Gastrocnemius medialis (tissue), 4 donors: ENCODE data around the gene TBC1D25.

Source experiments
- POLR2A ChIP-seq, 2 donors: fragments of 450-650 bp; IDR thresholded peaks; one replicate each; pipeline ENCODE4 v1.6.1; 2017; ENCODE audit warnings: antibody characterized with exemption in 2 of 2, mild to moderate bottlenecking in 2 of 2, moderate library complexity in 2 of 2
- TF ChIP-seq, protein P1 (sequence below), 5 experiments: fragments of 450-650 bp in 3 of 5; fragments of 200-600 bp in 2 of 5; sonication (generic) in 2 of 5; IDR thresholded peaks in 4 of 5; conservative IDR thresholded peaks in 1 of 5; 1 replicate in 4 of 5; 2 replicates in 1 of 5; pipeline ENCODE4 v1.5.1; 2016 to 2019; ENCODE audit warnings: antibody characterized with exemption in 5 of 5, mild to moderate bottlenecking in 3 of 5, moderate library complexity in 3 of 5

DNA sequence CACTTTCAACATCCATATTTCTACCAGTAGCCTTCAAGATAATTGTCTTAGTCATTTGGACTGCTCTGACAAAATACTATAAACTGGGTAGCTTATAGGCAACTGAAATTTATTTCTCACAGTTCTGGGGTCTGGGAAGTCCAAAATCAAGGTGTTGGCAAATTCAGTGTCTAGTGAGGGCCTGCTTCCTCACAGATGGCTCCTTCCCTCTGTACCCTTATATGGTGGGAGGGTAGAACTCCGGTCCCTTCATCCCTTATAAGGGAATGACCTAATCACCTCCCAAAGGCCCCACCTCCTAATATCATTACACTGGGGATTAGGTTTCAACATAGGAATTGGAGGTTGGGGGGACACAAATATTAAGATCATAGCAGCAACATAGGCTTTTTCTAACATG, 7.4 kb upstream of the TBC1D25 start:
- TF ChIP-seq, protein P1, sequence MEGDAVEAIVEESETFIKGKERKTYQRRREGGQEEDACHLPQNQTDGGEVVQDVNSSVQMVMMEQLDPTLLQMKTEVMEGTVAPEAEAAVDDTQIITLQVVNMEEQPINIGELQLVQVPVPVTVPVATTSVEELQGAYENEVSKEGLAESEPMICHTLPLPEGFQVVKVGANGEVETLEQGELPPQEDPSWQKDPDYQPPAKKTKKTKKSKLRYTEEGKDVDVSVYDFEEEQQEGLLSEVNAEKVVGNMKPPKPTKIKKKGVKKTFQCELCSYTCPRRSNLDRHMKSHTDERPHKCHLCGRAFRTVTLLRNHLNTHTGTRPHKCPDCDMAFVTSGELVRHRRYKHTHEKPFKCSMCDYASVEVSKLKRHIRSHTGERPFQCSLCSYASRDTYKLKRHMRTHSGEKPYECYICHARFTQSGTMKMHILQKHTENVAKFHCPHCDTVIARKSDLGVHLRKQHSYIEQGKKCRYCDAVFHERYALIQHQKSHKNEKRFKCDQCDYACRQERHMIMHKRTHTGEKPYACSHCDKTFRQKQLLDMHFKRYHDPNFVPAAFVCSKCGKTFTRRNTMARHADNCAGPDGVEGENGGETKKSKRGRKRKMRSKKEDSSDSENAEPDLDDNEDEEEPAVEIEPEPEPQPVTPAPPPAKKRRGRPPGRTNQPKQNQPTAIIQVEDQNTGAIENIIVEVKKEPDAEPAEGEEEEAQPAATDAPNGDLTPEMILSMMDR (IDR thresholded peaks at IDR 0.05 in 4 of 5, conservative IDR thresholded peaks at IDR 0.05 in 1 of 5), result no peak
- TF ChIP-seq POLR2A (IDR thresholded peaks at IDR 0.05), result no peak
